ENCODE measurements around the gene PLEKHD1. TPM values are rescaled to one million over a fixed set of nuclear protein-coding genes. Genes with fewer than 3 reads are reported as not detected.

The PLEKHD1 gene
- total RNA-seq, 4 donors from 2014 or later: 0.14 to 0.16 TPM; not detected in 2

DNA sequence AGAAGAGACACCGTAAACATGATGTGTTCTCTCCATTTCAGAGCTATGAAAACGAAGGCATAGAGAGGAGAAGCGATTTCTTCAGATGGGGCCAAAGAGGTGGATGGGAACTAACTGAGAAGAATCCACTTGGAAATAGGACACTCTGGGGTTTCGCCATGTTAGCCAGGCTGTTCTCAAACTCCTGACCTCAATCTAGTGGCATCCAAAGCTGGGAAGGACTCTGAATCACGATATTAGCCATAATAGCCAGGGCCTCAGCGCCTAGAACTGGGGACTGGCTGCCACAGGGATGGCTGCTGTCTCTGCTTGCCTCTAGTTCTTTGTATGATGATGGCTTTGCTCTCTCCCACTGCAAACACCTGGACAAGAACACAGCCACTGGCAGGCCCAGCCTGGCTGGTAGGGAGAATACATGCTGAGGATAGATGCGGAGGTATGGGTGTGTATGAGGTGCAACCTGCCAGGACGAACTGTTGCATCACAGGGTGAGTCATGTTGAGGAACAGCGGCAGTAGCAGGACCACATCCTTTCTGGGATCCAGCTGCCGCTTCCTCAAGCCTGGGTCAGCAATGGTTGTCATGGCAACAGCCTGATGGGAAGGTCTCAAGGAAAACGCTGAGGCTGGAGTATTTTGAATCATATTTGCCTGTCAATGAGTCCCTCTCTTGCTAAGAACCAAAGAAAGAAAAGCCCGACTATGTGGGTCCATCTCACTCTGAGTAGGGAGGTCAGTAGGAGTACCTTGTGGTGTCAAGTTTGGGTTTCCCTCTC lies 59.0 kb downstream of the PLEKHD1 start:
- in situ Hi-C loops (cut with MboI; ENCODE audit: low pct_ligation_motif_present in 1 of 4, low pct_unique_long_range_greater_than_20kb in 1 of 4, low sequenced_read_pairs in 3 of 4) (no loop called here), intact Hi-C loops (cut with DNase I; ENCODE audit: low total_unique reads) (no loop called here)
- Histone ChIP-seq H3K4me1 (peaks cover 0 to 11% (median 0%) of the 10 kb centered on the region in 4 donors), H3K36me3 (no peaks in the 10 kb centered on the region), H3K27me3 (peaks cover 14% of the 10 kb centered on the region), H3K9me3 (no peaks in the 10 kb centered on the region), H3K4me3 (no peak overlapping the region), H3K27ac (no peak overlapping the region)
- peak; percentile 35 for DNase-seq
- TF ChIP-seq POLR2A (IDR thresholded peaks at IDR 0.05) (no peak), POLR2AphosphoS5 (IDR thresholded peaks at IDR 0.05) (no peak), EP300 (IDR thresholded peaks at IDR 0.05; ENCODE audit: low read depth) (no peak)
- TF ChIP-seq, protein P1, sequence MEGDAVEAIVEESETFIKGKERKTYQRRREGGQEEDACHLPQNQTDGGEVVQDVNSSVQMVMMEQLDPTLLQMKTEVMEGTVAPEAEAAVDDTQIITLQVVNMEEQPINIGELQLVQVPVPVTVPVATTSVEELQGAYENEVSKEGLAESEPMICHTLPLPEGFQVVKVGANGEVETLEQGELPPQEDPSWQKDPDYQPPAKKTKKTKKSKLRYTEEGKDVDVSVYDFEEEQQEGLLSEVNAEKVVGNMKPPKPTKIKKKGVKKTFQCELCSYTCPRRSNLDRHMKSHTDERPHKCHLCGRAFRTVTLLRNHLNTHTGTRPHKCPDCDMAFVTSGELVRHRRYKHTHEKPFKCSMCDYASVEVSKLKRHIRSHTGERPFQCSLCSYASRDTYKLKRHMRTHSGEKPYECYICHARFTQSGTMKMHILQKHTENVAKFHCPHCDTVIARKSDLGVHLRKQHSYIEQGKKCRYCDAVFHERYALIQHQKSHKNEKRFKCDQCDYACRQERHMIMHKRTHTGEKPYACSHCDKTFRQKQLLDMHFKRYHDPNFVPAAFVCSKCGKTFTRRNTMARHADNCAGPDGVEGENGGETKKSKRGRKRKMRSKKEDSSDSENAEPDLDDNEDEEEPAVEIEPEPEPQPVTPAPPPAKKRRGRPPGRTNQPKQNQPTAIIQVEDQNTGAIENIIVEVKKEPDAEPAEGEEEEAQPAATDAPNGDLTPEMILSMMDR (IDR thresholded peaks at IDR 0.05): no peak
- WGBS, 2 donors (ENCODE audit: low coverage in 1 of 2): 47 to 60% methylated on average over 2 to 12 of the region's 12 CpGs

DNA sequence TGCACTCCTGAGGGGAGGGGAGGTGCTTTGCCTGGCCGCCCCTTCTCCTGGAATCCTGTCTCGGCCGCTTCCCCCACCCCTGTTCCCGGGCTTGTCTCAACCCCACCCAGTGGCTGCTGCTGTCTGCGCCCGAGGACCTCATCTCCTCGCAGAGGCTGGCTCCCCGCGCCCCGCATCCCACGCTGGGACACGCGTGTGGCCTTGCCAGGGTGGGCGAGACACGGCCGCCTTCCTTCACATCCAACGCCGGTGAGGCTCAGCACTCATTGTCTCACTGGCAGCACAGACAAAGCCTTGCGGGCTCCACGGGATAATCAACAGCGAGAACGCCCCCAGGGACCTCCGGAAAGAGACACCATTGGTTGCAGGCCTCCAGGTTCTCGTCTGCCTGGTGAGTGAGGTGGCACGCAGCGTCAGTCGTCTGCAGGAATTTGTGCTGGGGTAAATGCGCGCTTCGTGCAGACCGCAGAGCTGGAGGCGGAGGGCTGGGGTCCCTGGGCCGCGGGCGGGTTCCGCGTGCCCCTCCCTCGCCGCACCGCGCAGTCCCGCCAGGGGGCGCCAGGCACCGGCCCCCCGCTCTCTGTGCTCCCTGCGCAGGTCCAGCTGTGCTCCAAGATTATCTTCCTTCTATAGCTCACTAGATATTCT lies 63.3 kb downstream of the PLEKHD1 start:
- 36 to 61% methylated on average over 4 to 46 of the region's 46 CpGs for WGBS, 2 donors (ENCODE audit: low coverage in 1 of 2)
- Histone ChIP-seq H3K36me3 (no peaks in the 10 kb centered on the region), H3K4me1 (no peaks in the 10 kb centered on the region), H3K4me3 (no peak overlapping the region), H3K27ac (no peak overlapping the region), H3K27me3 (peaks cover 34% of the 10 kb centered on the region), H3K9me3 (no peaks in the 10 kb centered on the region)
- DNase-seq: no peak
- intact Hi-C loops (cut with DNase I; ENCODE audit: low total_unique reads) (no loop called here), in situ Hi-C loops (cut with MboI; ENCODE audit: low pct_ligation_motif_present in 1 of 4, low pct_unique_long_range_greater_than_20kb in 1 of 4, low sequenced_read_pairs in 3 of 4) (no loop called here)
- TF ChIP-seq POLR2AphosphoS5 (IDR thresholded peaks at IDR 0.05) (no peak), EP300 (IDR thresholded peaks at IDR 0.05; ENCODE audit: low read depth) (no peak)
- TF ChIP-seq, protein P1 (IDR thresholded peaks at IDR 0.05): peak in 3 of 5 experiments; percentile 20 to 43 (median 38)

DNA sequence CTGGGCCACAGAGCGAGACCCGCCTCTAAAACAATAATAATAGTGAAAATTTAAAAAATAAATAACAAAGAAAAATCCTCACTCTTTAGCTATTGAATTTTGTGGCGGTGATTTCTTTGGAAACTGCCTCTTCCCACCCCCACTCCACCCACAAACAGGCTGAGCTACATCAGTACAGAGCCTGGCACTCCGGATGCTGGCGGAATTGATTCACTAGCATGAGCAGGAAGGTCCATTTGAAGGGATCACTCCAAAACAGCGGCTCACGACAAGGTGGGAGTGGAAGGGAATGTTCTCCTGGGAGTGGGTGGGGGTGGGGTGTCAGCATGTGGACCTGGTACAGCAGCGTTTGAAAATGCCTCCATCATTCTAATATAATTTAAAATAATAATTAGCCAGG lies 64.0 kb downstream of the PLEKHD1 start:
- in situ Hi-C loops (cut with MboI; ENCODE audit: low pct_ligation_motif_present in 1 of 4, low pct_unique_long_range_greater_than_20kb in 1 of 4, low sequenced_read_pairs in 3 of 4) (no loop called here), intact Hi-C loops (cut with DNase I; ENCODE audit: low total_unique reads) (no loop called here)
- H3K9me3 ChIP-seq: no peaks in the 10 kb centered on the region
- DNase-seq: no peak
- TF ChIP-seq POLR2AphosphoS5 (IDR thresholded peaks at IDR 0.05) (no peak), EP300 (IDR thresholded peaks at IDR 0.05; ENCODE audit: low read depth) (no peak), POLR2A (IDR thresholded peaks at IDR 0.05) (no peak)
- TF ChIP-seq, protein P1 (IDR thresholded peaks at IDR 0.05): no peak
- no peaks in the 10 kb centered on the region for H3K4me1 ChIP-seq
- no peak overlapping the region for H3K27ac ChIP-seq
- H3K4me3 ChIP-seq: no peak overlapping the region
- H3K27me3 ChIP-seq: peaks cover 34% of the 10 kb centered on the region
- WGBS, 2 donors (ENCODE audit: low coverage in 1 of 2): 79 to 87% methylated on average over 7 to 8 of the region's 8 CpGs
- H3K36me3 ChIP-seq: no peaks in the 10 kb centered on the region

DNA sequence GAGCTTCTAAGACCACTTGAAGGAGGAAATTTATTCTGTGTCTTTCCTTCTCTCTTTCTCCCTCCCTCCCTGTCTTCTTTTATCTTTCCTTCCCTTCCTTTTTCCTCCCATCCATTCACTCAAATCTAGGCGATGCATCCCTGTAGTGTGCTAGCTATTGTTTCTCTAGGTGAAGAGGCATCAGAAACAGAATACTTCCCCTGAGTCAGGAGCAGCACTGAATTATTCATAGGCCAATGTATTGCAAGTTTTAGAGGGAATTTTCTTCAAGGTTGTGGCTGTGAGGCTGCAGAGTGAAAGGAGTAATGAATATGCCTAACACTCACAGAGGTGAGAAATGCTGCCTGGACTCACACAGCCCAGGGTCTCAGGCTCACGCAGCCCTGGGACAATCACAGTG lies 67.0 kb downstream of the PLEKHD1 start:
- 84 to 89% methylated on average over 1 to 2 of the region's 2 CpGs for WGBS, 2 donors (ENCODE audit: low coverage in 1 of 2)
- Histone ChIP-seq H3K9me3 (no peaks in the 10 kb centered on the region), H3K4me1 (no peaks in the 10 kb centered on the region), H3K27me3 (peaks cover 30% of the 10 kb centered on the region), H3K4me3 (no peak overlapping the region), H3K36me3 (no peaks in the 10 kb centered on the region), H3K27ac (no peak overlapping the region)
- intact Hi-C loops (cut with DNase I; ENCODE audit: low total_unique reads): no loop called here
- in situ Hi-C loops (cut with MboI; ENCODE audit: low pct_ligation_motif_present in 1 of 4, low pct_unique_long_range_greater_than_20kb in 1 of 4, low sequenced_read_pairs in 3 of 4): no loop called here
- DNase-seq: no peak
- no peak for TF ChIP-seq POLR2A (IDR thresholded peaks at IDR 0.05)
- TF ChIP-seq, protein P1 (IDR thresholded peaks at IDR 0.05): no peak
- no peak for TF ChIP-seq EP300 (IDR thresholded peaks at IDR 0.05; ENCODE audit: low read depth)
- TF ChIP-seq POLR2AphosphoS5 (IDR thresholded peaks at IDR 0.05): no peak

Measured in transverse colon (tissue), 4 donors.